ENCODE results near the gene NR3C1. TPM values are rescaled to one million over a fixed set of nuclear protein-coding genes. Genes with fewer than 3 reads are reported as not detected.
A peak's percentile ranks its signal among the peaks of the same experiment; 100 is the strongest.

The NR3C1 gene
- total RNA-seq, 3 donors from 2014 or later (not counting 1 experiment from before 2014, with no cell fraction given): 147 to 168 (median 165) TPM

DNA sequence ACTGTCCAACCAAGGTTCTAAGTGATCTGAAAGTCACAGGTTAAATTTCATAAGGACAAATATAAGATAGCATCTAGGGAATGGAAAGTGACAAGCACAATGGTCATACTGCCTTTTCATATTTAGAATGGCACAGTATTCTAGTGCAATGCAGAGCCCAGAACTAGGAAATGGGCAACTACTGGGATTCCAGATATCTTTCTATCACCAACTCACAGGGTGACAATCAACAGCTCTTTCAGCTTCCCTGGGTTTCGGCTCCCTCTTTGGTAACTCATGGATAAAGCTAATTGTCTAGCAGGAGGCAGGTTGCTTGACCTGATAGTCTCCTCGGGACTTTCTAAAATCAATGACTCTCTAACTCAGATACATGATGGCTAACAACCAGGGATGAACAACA is 60.4 kb downstream of the NR3C1 start:
- TF ChIP-seq, protein P1, sequence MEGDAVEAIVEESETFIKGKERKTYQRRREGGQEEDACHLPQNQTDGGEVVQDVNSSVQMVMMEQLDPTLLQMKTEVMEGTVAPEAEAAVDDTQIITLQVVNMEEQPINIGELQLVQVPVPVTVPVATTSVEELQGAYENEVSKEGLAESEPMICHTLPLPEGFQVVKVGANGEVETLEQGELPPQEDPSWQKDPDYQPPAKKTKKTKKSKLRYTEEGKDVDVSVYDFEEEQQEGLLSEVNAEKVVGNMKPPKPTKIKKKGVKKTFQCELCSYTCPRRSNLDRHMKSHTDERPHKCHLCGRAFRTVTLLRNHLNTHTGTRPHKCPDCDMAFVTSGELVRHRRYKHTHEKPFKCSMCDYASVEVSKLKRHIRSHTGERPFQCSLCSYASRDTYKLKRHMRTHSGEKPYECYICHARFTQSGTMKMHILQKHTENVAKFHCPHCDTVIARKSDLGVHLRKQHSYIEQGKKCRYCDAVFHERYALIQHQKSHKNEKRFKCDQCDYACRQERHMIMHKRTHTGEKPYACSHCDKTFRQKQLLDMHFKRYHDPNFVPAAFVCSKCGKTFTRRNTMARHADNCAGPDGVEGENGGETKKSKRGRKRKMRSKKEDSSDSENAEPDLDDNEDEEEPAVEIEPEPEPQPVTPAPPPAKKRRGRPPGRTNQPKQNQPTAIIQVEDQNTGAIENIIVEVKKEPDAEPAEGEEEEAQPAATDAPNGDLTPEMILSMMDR (IDR thresholded peaks at IDR 0.05): no peak
- no peaks in the 10 kb centered on the region for H3K36me3 ChIP-seq (ENCODE audit: control insufficient read depth, insufficient read depth, low read length)
- peaks cover 7% of the 10 kb centered on the region for H3K4me1 ChIP-seq (ENCODE audit: control insufficient read depth, insufficient read depth, low read length)
- 100% methylated on average over 1 of the region's 2 CpGs for WGBS (ENCODE audit: insufficient coverage)
- DNase-seq (no peak), ATAC-seq (no peak)
- Mint-ChIP-seq H3K27ac (peak overlapping the region; percentile 53 to 69), H3K36me3 (no peaks in the 10 kb centered on the region), H3K27me3 (ENCODE audit: low read depth in 2 of 2) (no peaks in the 10 kb centered on the region), H3K4me1 (peaks cover 60 to 63% of the 10 kb centered on the region in 2 donors), H3K9me3 (no peaks in the 10 kb centered on the region), H3K4me3 (no peak overlapping the region)
- no peaks in the 10 kb centered on the region for H3K27me3 ChIP-seq (ENCODE audit: control insufficient read depth, insufficient read depth, low read length)
- intact Hi-C loops (cut with micrococcal nuclease): no loop called here
- H3K27ac ChIP-seq (ENCODE audit: low read length): no peak overlapping the region
- no peaks in the 10 kb centered on the region for H3K9me3 ChIP-seq (ENCODE audit: control insufficient read depth, insufficient read depth, low read length)
- no peak overlapping the region for H3K4me3 ChIP-seq (ENCODE audit: low read length)

DNA sequence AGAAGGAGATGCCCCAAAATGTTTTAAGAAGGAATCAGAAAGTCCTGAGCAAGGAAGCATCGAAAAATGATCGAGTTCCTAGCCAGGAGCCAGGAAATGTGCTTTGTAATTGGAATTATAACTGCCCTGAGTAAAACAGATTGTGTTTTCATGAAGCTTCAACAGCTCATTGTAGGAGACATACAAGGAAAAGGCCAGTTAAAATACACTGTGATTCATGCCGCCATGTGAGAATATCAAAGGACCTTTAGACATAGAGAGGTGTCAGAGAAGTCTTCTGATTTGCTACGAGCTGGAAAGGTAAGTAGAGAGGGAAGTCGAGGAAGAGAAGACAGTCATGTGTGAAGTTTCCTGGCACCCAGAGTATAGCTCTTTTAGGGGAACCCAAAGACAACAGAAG is 60.9 kb downstream of the NR3C1 start:
- WGBS (ENCODE audit: insufficient coverage): 97% methylated on average over 5 of the region's 5 CpGs
- no peaks in the 10 kb centered on the region for H3K27me3 Mint-ChIP-seq (ENCODE audit: low read depth in 2 of 2)
- no peak overlapping the region for H3K4me3 Mint-ChIP-seq
- TF ChIP-seq, protein P1 (IDR thresholded peaks at IDR 0.05): no peak
- no peak for ATAC-seq
- peaks cover 7% of the 10 kb centered on the region for H3K4me1 ChIP-seq (ENCODE audit: control insufficient read depth, insufficient read depth, low read length)
- H3K36me3 Mint-ChIP-seq: no peaks in the 10 kb centered on the region
- H3K36me3 ChIP-seq (ENCODE audit: control insufficient read depth, insufficient read depth, low read length): no peaks in the 10 kb centered on the region
- H3K27ac ChIP-seq (ENCODE audit: low read length): no peak overlapping the region
- H3K9me3 ChIP-seq (ENCODE audit: control insufficient read depth, insufficient read depth, low read length): no peaks in the 10 kb centered on the region
- no peaks in the 10 kb centered on the region for H3K9me3 Mint-ChIP-seq
- peaks cover 56 to 58% of the 10 kb centered on the region in 2 donors for H3K4me1 Mint-ChIP-seq
- H3K27ac Mint-ChIP-seq: peak overlapping the region; percentile 53 to 69
- intact Hi-C loops (cut with micrococcal nuclease): no loop called here
- DNase-seq: no peak
- H3K4me3 ChIP-seq (ENCODE audit: low read length): no peak overlapping the region
- H3K27me3 ChIP-seq (ENCODE audit: control insufficient read depth, insufficient read depth, low read length): no peaks in the 10 kb centered on the region

DNA sequence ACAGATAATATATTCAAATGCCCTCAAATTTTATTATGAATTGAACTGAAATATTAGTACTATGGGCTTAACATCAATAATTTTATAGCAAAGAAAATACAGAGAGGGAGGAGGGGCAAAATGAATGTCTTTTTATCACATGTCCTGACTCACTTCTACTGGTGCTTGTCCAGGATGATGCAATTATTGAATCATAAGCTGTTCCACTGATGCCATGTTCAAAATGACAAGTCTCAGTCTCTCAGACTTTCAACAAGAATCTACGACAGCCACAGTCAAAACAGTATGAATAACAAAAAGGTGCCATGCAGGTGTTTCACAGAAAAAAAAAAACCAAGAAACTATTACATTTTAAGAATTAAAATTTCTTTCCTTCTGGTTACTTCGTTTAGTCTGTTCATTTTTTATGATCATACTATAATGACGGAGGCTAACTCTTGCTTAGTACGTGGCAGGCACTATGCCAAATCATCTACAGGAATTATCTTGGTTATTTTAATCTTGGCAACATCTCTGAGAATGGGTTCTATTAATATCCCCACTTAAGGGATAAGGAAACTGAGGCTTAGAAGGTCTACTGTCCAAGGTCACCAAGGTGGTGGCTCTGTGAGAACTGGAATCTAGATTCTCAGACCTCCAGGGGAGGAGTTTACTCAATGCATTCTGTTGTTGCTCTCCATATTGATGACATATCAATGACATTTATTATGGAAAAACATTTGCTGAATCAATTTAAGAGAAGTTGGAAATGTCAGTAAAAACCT is 61.5 kb downstream of the NR3C1 start:
- Histone ChIP-seq H3K9me3 (ENCODE audit: control insufficient read depth, insufficient read depth, low read length) (no peaks in the 10 kb centered on the region), H3K36me3 (ENCODE audit: control insufficient read depth, insufficient read depth, low read length) (no peaks in the 10 kb centered on the region), H3K4me1 (ENCODE audit: control insufficient read depth, insufficient read depth, low read length) (peaks cover 7% of the 10 kb centered on the region), H3K27me3 (ENCODE audit: control insufficient read depth, insufficient read depth, low read length) (no peaks in the 10 kb centered on the region), H3K4me3 (ENCODE audit: low read length) (no peak overlapping the region), H3K27ac (ENCODE audit: low read length) (no peak overlapping the region)
- TF ChIP-seq, protein P1 (IDR thresholded peaks at IDR 0.05): no peak
- H3K9me3 Mint-ChIP-seq: no peaks in the 10 kb centered on the region
- H3K4me3 Mint-ChIP-seq: no peak overlapping the region
- H3K4me1 Mint-ChIP-seq: peaks cover 52% of the 10 kb centered on the region in 2 donors
- H3K27me3 Mint-ChIP-seq (ENCODE audit: low read depth in 2 of 2): no peaks in the 10 kb centered on the region
- H3K27ac Mint-ChIP-seq: peak overlapping the region; percentile 53 to 69
- WGBS (ENCODE audit: insufficient coverage): 89% methylated on average over 4 of the region's 4 CpGs
- intact Hi-C loops (cut with micrococcal nuclease): no loop called here
- DNase-seq: no peak
- ATAC-seq: peak in 2 of 3 donors; percentile 29 to 72
- no peaks in the 10 kb centered on the region for H3K36me3 Mint-ChIP-seq

Data from natural killer cell (primary cell).